ENCODE results near the gene LHFPL5.

LHFPL5 gene

DNA sequence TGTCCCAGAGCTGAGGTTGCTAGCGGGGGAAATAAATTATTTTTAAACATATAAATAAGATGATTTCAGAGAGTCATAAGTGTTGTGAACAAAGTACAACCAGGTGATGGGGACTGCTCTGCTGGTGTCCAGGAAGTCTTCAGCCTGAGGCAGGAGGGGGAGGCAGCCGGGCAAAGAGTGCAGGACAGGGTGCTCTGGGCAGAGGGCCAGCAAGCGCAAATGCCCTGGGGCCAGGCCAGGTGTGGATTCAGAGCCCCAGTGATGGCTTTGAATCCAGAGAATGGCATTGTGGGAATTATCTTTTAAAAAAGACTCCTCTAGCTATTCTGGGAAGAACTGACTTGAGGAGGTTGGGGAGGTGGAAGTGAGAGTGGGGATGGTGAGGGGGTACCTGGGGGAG lies 22.7 kb upstream of the LHFPL5 start:
- no peak overlapping the region for H3K27ac ChIP-seq
- TF ChIP-seq, protein P1, sequence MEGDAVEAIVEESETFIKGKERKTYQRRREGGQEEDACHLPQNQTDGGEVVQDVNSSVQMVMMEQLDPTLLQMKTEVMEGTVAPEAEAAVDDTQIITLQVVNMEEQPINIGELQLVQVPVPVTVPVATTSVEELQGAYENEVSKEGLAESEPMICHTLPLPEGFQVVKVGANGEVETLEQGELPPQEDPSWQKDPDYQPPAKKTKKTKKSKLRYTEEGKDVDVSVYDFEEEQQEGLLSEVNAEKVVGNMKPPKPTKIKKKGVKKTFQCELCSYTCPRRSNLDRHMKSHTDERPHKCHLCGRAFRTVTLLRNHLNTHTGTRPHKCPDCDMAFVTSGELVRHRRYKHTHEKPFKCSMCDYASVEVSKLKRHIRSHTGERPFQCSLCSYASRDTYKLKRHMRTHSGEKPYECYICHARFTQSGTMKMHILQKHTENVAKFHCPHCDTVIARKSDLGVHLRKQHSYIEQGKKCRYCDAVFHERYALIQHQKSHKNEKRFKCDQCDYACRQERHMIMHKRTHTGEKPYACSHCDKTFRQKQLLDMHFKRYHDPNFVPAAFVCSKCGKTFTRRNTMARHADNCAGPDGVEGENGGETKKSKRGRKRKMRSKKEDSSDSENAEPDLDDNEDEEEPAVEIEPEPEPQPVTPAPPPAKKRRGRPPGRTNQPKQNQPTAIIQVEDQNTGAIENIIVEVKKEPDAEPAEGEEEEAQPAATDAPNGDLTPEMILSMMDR (IDR thresholded peaks at IDR 0.05): no peak
- no peak for TF ChIP-seq ZFX (IDR thresholded peaks at IDR 0.05; ENCODE audit: borderline replicate concordance)

DNA sequence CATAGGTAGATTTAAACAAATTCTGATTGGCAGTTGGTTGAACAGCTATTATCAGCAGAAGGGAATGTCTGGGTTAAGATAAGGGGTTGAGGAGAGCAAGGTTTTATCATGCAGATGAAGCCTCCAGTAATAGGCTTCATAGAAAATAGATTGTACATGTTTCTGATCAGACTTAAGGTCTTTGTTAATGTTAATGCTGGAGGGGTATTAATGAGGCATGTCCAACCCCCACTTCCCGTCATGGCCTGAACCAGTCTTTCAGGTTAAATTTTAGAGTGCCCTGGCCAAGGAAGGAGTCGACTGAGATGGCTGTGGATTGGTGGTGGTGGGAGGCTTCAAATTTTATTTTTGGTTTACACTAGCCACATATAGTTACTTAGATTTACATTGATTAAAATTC lies 21.0 kb upstream of the LHFPL5 start:
- no peak overlapping the region for H3K27ac ChIP-seq
- TF ChIP-seq, protein P1 (IDR thresholded peaks at IDR 0.05): no peak
- TF ChIP-seq ZFX (IDR thresholded peaks at IDR 0.05; ENCODE audit: borderline replicate concordance): no peak

DNA sequence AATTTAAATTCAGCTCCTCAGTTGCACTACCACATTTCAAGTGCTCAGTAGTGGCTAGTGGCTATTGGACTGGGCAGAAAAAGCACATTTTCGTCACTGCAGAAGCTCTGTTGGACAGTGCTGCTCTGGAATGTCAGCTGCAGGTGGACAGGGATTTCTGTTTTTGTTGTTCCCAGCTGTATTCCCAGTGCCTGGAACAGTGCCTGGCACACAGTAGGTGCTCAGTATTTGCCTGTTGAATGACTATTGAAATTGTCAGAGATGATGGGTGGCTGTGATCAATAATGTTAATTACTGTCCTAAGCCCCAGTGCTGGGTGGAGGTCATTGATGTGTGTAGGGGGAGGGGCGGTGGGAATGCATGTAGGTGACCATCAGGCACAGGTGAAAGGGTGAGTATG lies 18.9 kb upstream of the LHFPL5 start:
- TF ChIP-seq, protein P1 (IDR thresholded peaks at IDR 0.05): no peak
- no peak for TF ChIP-seq ZFX (IDR thresholded peaks at IDR 0.05; ENCODE audit: borderline replicate concordance)

DNA sequence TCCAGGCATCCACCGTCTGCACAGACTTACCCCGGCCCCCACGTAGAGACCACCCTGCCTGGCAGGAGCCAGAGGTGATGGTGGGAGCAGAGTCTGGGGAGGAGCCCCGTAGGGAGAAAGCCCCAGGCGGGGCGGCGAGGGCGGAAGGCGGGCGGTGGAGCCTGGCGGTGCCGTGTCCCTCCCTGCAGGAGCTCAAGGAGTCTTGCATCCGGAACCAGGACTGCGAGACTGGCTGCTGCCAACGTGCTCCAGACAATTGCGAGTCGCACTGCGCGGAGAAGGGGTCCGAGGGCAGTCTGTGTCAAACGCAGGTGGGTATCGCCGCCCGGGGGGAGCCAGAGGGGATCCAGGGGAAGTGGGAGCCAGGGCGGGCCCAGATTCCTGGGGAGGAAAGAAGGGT lies 18.3 kb upstream of the LHFPL5 start:
- TF ChIP-seq, protein P1 (IDR thresholded peaks at IDR 0.05): no peak
- no peak for TF ChIP-seq ZFX (IDR thresholded peaks at IDR 0.05; ENCODE audit: borderline replicate concordance)
- no peak overlapping the region for H3K27ac ChIP-seq

More for the DNA sequence above, 18.9 kb upstream of the LHFPL5 start:
- no peak overlapping the region for H3K27ac ChIP-seq

DNA sequence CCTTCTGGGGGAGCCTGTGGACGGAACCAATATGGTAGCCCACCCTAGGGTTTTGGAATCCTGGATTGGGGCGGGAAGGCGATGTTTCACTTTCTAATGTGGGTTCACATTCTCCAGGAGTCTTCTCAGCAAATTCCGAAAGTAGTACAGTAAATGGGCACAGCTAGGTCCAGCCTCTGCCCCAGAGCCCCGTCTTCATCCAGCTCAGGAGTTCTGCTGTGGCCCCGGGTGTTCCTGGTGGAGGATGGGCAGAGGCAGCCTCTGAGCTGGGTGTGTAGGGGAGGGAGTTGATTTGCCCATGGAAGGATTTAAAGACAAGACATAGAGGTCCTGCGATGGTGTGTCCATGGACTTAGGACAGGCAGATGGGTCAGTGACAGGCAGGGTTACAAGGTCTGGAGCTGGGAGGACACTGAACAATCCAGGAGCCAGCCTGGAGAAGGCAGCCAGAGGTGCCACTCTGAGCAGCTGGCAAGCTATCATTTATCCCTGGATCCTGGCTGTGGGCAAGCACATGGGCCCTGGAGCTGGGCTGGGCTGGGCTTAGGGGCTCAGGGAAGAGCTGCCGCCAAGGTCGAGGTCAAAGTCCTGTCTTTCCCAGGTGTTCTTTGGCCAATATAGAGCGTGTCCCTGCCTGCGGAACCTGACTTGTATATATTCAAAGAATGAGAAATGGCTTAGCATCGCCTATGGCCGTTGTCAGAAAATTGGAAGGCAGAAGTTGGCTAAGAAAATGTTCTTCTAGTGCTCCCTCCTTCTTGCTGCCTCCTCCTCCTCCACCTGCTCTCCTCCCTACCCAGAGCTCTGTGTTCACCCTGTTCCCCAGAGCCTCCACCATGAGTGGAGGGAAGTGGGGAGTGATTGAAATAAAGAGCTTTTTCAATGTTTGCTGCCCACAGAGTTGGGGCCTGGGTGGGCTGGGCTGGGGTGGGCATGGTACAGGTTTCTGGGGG lies 17.6 kb upstream of the LHFPL5 start:
- no peak overlapping the region for H3K27ac ChIP-seq

DNA sequence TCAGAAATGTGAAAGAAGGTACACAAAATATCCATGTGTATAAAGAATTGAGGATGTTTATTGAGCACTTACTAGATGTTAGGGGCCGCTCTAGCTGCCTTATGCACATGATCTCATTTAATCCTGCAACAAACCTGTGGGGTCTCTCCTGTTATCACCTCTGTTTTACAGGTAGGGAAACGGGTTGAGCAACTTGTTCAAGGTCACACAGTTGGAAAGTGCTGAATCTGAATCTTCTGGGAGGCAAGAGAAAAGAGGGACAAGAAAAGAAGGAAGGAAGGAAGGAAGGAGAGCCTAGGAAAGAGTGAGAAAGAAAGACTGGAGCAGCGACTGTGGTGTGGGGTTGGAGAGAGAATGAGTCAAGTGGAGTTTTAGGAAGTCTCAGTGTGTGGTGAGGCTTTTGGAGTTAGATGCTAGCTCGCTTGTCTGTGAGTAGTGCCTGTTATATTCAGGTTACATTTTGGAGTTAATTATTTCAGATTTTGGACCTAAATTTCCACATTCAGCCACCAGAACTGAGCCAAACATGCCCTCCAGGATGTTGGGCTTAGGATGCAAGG lies 16.6 kb upstream of the LHFPL5 start:
- no peak overlapping the region for H3K27ac ChIP-seq
- no peak for TF ChIP-seq ZFX (IDR thresholded peaks at IDR 0.05; ENCODE audit: borderline replicate concordance)
- TF ChIP-seq, protein P1 (IDR thresholded peaks at IDR 0.05): no peak

More for the DNA sequence above, 17.6 kb upstream of the LHFPL5 start:
- no peak for TF ChIP-seq ZFX (IDR thresholded peaks at IDR 0.05; ENCODE audit: borderline replicate concordance)
- TF ChIP-seq, protein P1 (IDR thresholded peaks at IDR 0.05): no peak

DNA sequence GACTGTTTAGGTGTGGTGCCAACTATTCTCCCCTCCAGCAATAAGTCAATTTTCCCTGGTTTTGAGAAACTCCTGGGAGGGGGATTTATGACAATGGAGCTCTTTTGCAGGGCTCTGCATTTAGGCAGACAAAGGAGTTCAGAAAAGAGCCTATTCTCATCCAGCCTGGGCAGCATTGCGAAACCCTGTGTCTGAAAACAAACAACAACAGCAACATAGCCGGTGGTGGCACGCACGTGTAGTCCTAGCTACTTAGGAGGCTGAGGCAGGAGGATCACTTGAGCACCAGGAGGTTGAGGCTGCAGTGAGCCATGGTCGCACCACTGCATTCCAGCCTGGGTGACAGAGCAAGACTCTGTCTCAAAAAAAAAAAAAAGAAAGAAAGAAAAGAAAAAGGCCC lies 14.5 kb upstream of the LHFPL5 start:
- TF ChIP-seq, protein P1 (IDR thresholded peaks at IDR 0.05): no peak
- H3K27ac ChIP-seq: no peak overlapping the region

Data from 22Rv1 (cell line).